HK-2 (cell line): ENCODE measurements around the gene CNTN5.

Experiments
- DNase-seq: peaks from one replicate; pipeline ENCODE4 v3.0.0-alpha.2; 2018; ENCODE audit not compliant: unreplicated experiment

Gene CNTN5

DNA sequence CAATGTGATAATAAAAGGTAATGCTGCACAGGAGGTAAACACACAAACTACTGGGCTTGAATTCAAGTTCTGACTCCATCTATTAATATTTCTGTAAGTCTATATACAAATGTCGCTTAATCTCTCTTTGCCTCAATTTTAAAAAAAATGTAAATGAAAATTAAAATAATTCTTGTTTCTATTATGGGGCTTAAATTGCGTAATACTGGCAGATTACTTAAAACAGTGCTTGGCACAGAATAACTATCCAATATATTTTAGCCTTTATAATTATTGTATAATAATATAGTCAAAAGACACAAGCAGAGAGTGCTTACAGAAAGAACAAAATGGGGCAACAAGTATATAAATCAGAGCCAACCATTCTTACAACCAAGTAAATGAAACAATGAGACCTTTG lies 489.1 kb downstream of the CNTN5 start:
- no peak for DNase-seq

DNA sequence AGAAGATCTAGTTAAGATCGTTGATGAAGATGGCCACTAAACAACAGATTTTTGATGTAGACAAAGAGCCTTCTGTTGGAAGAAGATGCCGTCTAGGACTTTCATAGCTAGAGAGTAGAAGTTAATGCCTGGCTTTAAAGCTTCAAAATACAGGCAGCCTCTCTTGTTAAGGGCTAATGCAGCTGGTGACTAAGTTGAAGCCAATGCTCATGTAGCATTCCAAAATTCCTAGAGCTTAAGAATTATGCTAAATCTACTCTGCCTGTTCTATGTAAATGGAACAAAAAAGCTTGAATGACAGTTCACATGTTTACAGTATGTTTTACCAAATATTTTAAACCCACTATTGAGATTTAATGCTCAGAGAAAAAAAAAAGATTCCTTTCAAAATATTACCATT lies 492.6 kb downstream of the CNTN5 start:
- no peak for DNase-seq

- no peak for DNase-seq
These were observed 498.3 kb downstream of the CNTN5 start for GRCh38 chr11:99519095-99519494.

GRCh38 chr11:99522467-99523173 lies 501.9 kb downstream of the CNTN5 start:
- no peak for DNase-seq

- no peak for DNase-seq
These were observed 510.7 kb downstream of the CNTN5 start for GRCh38 chr11:99531468-99531867.

DNA sequence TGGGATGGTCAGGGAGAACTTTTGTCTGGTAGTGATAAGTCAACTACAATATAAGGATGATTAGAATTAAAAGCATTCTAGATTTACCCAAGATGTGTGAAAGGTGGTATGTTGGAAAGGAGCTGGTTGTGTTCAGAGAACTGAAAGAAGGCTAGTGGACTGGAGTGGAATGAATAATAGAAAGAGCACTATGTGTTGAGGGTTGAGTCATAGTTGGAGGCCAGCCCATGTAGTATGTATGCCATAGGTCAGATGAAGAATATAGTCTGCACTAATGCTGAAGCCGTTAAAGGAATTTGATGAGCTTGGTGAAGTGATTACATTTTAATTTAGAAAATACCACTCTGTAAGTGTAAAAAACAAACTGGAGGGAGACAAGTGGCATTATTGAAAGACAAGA lies 514.1 kb downstream of the CNTN5 start:
- no peak for DNase-seq

GRCh38 chr11:99535406-99535805 lies 514.7 kb downstream of the CNTN5 start:
- DNase-seq: no peak

DNA sequence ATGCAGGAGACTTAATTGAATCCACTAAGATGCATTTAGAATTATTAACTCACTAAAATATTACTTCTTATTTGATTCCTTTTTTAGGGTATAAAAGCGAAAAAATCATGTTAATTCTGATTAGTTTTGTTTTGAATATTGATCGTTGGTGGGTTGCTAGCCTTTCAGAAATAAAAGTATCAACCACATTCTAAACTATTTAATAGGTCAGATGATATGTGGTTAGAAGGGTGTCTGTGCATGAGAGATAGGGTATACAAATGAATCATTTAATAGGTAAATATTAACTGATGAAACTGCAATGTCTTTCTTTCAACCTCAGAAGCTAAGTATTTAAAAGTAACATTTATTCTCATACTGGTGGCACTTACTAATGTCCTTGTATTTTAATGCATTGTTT lies 515.1 kb downstream of the CNTN5 start:
- no peak for DNase-seq

DNA sequence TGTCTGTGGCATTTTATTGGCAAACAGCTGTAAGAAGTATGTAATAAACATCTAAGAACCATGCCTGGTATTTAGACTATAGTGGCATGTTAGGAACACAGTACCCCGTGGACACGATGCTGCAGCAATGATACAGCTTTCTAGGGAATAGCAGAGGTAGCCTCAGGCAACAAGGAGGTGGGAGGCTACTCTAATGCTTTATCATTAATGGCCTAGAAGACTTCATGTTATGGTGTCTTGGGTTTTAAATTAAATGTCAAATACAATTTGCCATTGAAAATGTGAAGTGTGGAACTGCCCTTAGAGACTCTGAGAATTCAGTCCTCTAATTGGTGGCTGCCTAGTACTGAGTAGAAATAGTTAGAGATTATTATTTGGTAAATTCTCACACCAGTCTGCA lies 516.9 kb downstream of the CNTN5 start:
- DNase-seq: no peak

DNA sequence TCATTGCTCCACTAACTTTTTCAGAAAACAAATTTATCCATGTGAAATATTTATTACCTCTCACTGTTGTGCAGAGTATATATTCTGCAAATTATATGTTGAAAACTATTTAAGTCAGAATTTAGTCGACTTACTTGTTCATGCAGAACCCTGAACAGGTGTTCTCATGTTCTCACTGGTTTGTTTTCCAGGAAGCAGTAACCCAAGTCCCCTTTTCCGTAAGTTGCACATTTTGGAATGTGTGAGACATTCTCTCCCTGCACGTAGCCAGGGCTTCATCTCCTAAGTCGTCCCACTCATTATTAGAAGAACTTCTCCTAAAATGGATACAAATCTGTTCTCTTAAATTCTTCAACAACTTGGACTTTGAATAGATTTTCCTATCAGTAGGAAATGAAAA lies 524.9 kb downstream of the CNTN5 start:
- DNase-seq: no peak

- no peak for DNase-seq
These were observed 527.5 kb downstream of the CNTN5 start for GRCh38 chr11:99548264-99548663.

GRCh38 chr11:99554232-99554903 lies 533.6 kb downstream of the CNTN5 start:
- no peak for DNase-seq

DNA sequence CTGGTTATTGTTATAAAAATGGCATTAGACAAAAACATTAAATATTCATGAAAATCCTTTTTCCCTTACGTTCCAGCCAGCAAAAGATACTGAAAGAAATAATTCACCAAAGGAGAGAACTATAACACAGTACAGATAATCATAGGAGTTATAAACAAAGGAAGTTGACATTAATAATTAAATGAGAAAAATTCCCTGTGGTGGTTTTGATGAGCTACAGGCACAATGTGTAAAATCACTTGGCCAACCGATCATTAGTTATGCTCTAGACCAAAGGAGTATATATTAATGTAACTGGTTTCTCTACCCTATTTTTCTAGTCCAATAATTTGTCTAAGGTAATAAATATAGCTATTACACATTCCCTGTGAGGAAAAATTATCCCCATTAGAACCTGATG lies 534.7 kb downstream of the CNTN5 start:
- DNase-seq: no peak

DNA sequence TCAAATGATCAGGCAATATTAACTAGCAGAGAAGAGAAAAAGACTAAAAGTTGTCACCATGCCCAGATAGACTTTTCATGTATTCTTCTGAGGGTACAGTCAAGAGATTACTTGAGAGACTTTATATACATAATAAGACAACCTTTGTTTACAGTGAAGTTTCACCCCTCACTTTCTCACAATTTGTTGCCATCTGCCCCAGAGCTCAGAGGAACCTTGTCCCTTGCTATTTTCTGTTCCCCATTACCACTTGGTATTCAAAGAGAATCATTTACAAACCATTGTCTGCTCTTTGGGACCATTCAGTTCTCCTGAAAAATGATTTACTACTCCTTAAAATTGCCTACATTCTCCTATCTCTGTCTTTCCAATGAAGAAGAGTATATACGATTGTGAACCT lies 544.6 kb downstream of the CNTN5 start:
- no peak for DNase-seq

DNA sequence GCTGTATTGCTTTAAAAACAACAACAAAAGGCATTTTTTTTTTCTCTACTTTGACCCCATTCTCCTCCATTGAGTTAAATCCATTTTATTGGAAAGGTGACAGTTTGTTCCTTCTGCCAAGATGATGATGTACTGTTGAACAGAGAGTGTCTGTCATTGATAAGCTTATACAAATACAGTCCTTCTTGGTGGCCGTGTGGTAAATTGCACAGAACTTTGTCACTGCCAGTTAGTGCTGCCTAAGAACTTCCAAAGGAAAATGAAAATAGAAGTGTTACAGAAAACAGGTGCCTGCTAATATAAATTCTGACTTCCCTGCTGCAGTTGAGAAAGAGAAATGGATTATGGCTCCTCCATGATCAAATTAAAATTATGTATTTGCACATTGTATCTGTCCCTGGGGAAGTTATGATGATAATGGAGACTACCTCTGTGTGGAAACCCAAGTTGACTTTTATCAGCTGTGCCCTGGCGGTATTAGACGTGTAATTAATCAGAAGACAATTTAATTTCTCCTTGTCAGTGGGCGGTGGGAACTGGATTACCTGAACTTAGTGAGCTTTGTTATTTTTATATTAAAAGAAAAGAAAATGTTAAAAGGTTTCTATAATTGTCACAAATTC lies 546.7 kb downstream of the CNTN5 start:
- no peak for DNase-seq

GRCh38 chr11:99568808-99569207 lies 548.1 kb downstream of the CNTN5 start:
- no peak for DNase-seq

DNA sequence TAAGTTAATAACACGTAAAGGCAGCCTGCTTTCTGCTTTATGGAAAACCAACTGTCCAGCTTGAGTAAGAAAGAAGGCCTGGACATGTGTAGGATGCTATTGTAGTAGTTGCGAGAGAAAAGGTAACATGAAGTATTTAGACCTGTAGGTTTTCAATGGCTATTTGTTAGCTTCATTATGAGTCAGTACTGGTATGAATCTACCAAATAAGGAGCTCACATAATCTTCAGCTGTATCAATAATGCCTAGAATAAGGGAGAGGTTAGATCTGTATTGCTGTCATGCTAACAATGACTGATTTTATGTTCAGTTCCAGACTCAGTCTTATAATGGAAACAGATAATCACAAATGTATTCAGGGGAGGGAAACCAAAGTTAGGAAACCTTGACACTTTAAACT lies 550.3 kb downstream of the CNTN5 start:
- no peak for DNase-seq

DNA sequence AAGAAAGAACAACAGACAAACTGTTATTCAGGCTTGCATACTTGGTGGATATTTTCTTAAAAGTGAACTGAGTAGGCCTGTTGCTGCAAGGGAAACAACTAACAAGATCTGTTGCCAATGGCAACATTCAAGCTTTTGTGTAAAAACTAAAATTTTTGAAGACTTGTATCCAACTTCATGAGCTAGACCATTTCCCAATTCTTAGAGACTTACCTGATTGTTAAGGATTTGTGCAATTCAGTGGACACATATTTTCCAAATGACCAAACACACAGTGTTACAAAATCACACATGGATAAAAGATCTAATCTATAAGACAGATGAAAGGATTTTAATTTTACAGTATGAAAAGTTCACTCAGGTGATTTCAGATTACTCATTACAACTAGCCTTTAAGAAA lies 564.1 kb downstream of the CNTN5 start:
- DNase-seq: no peak

- no peak for DNase-seq
These were observed 564.9 kb downstream of the CNTN5 start for GRCh38 chr11:99585606-99586005.

DNA sequence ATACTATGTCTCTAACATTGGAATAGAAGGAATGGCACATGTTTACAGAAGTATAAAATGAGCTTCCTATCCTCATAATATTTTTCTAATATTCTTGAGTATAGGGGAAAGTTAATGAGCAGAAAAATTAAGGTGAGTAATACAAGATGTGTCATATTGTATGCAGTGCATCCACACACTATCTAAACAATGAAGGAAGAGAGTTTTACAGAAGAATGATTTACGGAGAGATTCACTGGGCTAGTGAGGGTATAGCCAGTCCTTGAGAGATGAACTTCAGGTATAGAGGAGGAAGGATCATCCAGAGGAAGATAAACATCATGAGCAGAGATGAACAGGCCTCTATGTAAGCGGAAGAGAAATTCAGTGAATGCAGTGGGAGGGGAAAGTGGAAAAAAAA lies 569.0 kb downstream of the CNTN5 start:
- DNase-seq: no peak

DNA sequence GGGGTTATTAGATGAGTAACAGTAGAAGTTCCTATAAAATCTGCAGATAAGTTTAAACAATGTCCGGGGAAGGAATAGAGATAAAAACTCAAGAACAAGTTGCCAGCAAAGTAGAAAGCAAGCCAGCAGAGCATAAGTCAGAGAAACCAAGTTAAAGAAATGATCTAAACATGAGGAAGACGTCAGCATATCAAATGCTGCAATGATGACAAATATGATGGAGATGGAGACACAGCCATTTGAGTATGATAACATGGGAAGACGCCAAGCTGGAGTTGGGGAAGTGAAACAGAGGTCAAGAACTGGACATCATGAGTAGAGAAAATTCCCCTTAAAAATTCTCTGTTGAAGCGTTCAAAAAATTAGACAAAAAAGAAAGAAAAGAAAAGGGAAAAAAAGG lies 571.5 kb downstream of the CNTN5 start:
- DNase-seq: no peak

DNA sequence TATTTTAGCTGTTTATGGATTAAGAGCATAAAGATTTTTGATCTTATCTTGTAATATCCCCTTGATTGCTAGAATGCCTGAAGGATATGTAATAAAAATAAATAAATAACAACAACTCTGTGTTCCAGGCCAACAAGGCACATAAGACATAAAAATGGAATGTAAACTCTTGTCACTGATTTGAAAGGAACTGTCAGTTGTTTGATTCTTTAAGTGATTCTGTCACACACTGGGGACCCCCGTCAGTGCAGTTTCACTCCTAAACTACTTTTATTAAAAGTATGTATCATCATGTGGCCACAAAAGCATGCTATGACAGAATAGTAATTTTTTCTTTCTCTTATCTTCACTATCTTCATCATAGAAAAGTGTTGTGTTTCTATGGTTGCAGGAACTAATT lies 572.4 kb downstream of the CNTN5 start:
- DNase-seq: no peak

- DNase-seq: no peak
These were observed 580.4 kb downstream of the CNTN5 start for GRCh38 chr11:99601179-99601578.
